ENCODE measurements around the gene VPS37C. TPM values are rescaled to one million over a fixed set of nuclear protein-coding genes. Genes with fewer than 3 reads are reported as not detected.

VPS37C gene
- polyA plus RNA-seq, 6 donors from 2014 or later = 1.0 to 4.6 (median 2.4) TPM

DNA sequence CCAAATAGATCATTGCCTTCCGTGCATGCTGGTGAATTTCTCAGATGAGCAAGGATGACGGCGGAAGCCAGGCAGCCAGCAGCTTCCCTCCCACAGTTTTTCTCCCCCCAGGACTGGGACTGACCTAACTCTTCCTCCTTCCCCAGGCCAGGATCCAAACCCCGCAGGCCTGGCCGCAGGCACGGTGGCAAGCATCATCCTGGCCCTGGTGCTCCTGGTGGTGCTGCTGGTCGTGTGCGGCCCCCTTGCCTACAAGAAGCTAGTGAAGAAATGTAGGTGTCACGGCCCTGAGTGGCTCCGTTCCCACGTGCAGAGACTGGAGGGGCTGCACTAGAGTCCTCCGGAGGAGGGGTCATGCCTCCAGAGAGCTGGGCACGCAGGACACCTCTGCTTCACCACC, 38.5 kb downstream of the VPS37C start:
- peak overlapping the region in 2 of 6 donors; percentile 5 to 37 for H3K27ac Mint-ChIP-seq
- no peak for ATAC-seq (ENCODE audit: low read depth in 2 of 2)
- no peaks in the 10 kb centered on the region for H3K27me3 Mint-ChIP-seq
- no peaks in the 10 kb centered on the region for H3K36me3 Mint-ChIP-seq
- no peak overlapping the region for H3K4me3 Mint-ChIP-seq
- no peaks in the 10 kb centered on the region for H3K9me3 Mint-ChIP-seq
- no peak for DNase-seq
- H3K4me1 Mint-ChIP-seq = peaks cover 14 to 36% (median 20%) of the 10 kb centered on the region in 3 donors

DNA sequence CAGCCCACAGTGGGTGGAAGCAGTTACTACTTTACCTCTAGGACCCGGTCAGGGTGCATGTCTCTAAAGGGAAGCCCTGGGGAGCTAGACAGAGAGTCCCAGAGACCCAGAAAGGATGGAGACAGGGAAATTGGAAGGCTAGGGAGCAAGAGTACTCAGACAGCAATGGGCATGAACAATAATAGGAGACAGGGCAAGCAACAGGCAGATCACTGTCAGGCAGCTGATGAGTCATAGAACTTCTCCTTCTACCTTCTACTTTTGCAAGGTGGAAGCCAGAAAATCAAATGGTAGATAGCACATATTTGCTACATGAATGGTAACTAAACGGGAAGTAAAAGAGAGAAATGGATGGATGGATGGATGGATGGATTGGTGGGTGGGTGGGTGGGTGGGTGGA, 39.3 kb downstream of the VPS37C start:
- Mint-ChIP-seq H3K4me1 (peaks cover 15 to 37% (median 20%) of the 10 kb centered on the region in 3 donors), H3K4me3 (peak overlapping the region in 1 of 8 donors; percentile 18), H3K36me3 (peaks cover 0 to 2% of the 10 kb centered on the region in 2 donors), H3K9me3 (no peaks in the 10 kb centered on the region), H3K27ac (peak overlapping the region in 2 of 6 donors; percentile 37 to 56), H3K27me3 (no peaks in the 10 kb centered on the region)
- DNase-seq (no peak), ATAC-seq (ENCODE audit: low read depth in 2 of 2) (no peak)

DNA sequence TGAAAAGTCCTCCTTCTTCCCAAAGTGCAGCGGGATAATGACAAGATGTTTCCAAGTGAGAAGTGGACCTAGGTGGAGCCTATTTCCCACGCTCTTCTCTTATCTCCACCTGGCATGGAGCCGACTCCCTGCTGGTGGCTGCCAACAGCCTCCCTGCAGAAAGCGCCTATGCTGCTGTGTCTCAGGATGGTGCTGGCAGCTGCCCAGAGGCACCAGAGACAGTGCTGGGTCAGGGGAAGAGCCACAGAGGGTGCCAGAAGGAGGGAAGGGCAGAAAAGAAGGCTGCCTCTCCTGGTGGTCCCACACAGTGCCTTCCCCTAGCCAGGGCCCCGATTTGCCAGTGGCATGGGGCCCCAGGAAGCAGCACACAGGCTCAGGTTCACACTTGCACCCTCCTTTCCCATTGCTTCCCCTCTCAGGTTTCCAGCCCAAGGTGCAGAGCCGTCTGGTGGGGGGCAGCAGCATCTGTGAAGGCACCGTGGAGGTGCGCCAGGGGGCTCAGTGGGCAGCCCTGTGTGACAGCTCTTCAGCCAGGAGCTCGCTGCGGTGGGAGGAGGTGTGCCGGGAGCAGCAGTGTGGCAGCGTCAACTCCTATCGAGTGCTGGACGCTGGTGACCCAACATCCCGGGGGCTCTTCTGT, 39.9 kb downstream of the VPS37C start:
- DNase-seq = no peak
- Mint-ChIP-seq H3K9me3 (no peaks in the 10 kb centered on the region), H3K27ac (peak overlapping the region in 2 of 6 donors; percentile 65 to 91), H3K4me1 (peaks cover 21 to 43% (median 26%) of the 10 kb centered on the region in 3 donors), H3K27me3 (no peaks in the 10 kb centered on the region), H3K36me3 (peaks cover 0 to 8% of the 10 kb centered on the region in 2 donors), H3K4me3 (no peak overlapping the region)
- ATAC-seq (ENCODE audit: low read depth in 2 of 2) = no peak

DNA sequence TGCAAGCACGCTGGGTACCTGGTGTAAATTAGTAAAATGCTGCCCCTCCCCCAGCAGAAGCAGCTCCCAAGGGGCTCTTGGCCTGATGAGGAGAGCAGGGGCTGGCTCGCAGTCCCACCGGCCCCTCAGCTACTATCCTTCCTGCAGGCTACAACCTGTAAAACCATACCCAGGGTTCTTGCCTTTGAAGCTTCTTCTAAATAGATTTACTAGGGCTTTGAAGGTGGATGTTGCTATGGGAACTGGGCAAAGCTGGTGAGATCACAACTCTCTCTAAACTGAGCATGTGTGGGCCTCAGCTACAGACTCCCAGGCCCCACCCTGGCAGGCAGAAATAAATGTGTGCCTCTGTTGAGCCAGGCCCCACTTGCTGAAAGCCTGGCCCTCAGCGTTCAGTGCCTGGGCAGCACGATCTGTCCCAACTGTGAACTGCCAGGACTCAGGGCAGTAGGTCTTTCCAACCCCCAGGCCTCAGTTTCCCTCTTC, 40.5 kb downstream of the VPS37C start:
- Mint-ChIP-seq H3K27me3 (no peaks in the 10 kb centered on the region), H3K27ac (peak overlapping the region in 2 of 6 donors; percentile 65 to 69), H3K4me3 (no peak overlapping the region), H3K36me3 (peaks cover 0 to 8% of the 10 kb centered on the region in 2 donors), H3K4me1 (peaks cover 23 to 46% (median 29%) of the 10 kb centered on the region in 3 donors), H3K9me3 (no peaks in the 10 kb centered on the region)
- DNase-seq = no peak
- no peak for ATAC-seq (ENCODE audit: low read depth in 2 of 2)

DNA sequence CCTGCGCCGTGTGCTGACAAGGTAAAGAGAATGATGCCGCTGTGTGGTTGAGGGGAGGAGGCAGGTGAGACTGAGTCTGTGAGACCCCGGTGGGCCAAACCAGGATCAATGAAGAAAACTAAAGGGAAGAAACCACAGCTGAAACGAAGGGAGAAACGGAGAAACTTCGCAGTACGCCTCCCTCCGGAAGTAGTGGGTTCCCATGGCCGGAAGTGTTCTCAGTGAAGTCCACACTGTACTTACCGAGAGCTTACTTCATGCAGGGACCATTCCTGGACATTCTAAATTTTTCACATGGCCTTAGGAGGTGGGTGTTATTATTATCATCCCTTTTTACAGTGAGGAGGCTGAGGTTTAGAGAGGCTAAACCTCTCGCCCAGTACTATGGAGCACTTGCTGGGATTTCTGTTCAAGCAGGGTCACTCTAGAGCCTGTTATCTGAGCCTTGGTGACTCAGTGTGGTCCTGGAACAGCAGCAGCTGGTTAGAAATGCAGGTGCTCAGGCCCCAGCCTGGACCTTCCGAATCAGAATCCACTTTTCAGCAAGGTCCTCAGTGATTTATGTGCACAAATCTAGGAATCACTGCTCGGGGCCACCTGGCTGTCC, 41.0 kb downstream of the VPS37C start:
- Mint-ChIP-seq H3K4me3 (peak overlapping the region in 6 of 8 donors; percentile 28 to 73 (median 56)), H3K27me3 (no peaks in the 10 kb centered on the region), H3K9me3 (no peaks in the 10 kb centered on the region), H3K27ac (peak overlapping the region in 2 of 6 donors; percentile 81 to 82), H3K4me1 (peaks cover 28 to 47% (median 31%) of the 10 kb centered on the region in 3 donors), H3K36me3 (peaks cover 0 to 8% of the 10 kb centered on the region in 2 donors)
- DNase-seq (no peak), ATAC-seq (ENCODE audit: low read depth in 2 of 2) (no peak)

DNA sequence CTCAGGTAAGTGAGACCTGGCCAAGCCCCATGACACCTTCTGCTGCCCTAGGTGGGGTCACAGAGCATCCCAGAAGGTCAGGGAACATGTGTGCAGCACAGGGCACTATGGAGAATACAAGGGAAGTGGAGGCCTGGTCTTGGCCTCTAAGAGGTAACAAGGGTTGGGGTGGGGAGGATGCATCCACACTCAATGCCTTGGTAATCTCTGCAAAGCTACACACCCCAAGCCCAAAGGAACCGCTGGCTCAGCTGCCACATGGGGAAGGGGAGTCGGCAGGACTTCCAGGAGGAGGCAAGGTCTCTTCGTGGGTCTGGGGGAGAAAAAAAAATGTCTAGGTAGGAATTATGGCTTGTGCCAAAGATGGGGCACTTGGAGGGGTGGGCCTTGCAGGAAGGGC, 41.7 kb downstream of the VPS37C start:
- peak overlapping the region in 5 of 8 donors; percentile 16 to 73 (median 43) for H3K4me3 Mint-ChIP-seq
- peak overlapping the region in 1 of 6 donors; percentile 81 for H3K27ac Mint-ChIP-seq
- no peaks in the 10 kb centered on the region for H3K9me3 Mint-ChIP-seq
- peaks cover 0 to 8% of the 10 kb centered on the region in 2 donors for H3K36me3 Mint-ChIP-seq
- no peaks in the 10 kb centered on the region for H3K27me3 Mint-ChIP-seq
- DNase-seq (no peak), ATAC-seq (ENCODE audit: low read depth in 2 of 2) (no peak)
- peaks cover 34 to 52% (median 37%) of the 10 kb centered on the region in 3 donors for H3K4me1 Mint-ChIP-seq

DNA sequence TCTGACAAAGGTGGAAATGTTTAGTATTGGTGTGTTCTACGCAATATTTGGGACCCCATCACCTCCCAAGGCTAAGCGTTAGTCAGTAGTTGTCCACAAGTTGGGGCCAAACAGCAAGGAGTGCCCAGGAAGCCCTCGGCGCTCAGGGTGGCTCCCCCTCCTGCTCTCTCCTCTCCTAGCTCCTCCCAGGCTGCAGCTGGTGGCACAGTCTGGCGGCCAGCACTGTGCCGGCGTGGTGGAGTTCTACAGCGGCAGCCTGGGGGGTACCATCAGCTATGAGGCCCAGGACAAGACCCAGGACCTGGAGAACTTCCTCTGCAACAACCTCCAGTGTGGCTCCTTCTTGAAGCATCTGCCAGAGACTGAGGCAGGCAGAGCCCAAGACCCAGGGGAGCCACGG, 42.2 kb downstream of the VPS37C start:
- no peak for ATAC-seq (ENCODE audit: low read depth in 2 of 2)
- H3K4me3 Mint-ChIP-seq = no peak overlapping the region
- peaks cover 37 to 52% (median 39%) of the 10 kb centered on the region in 3 donors for H3K4me1 Mint-ChIP-seq
- H3K9me3 Mint-ChIP-seq = no peaks in the 10 kb centered on the region
- H3K27ac Mint-ChIP-seq = no peak overlapping the region
- H3K27me3 Mint-ChIP-seq = no peaks in the 10 kb centered on the region
- no peak for DNase-seq
- peaks cover 0 to 8% of the 10 kb centered on the region in 2 donors for H3K36me3 Mint-ChIP-seq

DNA sequence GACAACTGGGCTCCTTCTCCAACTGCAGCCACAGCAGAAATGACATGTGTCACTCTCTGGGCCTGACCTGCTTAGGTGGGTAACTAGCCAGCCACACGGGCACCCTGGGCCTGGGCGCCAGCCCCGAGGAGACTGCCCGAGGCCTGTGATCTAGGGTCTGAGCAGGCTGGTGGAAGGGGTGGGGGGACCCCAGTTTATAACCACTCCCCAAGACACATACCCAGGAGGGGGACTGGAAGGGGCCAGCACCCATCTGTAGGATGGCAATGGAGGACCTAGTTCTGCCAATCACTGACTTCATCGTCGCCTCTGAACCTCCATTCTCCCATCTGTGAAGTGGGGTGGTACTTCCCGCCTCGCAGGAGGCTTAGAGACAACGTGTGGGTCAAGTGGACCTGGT, 42.8 kb downstream of the VPS37C start:
- Mint-ChIP-seq H3K27me3 (no peaks in the 10 kb centered on the region), H3K4me3 (no peak overlapping the region), H3K9me3 (no peaks in the 10 kb centered on the region), H3K27ac (no peak overlapping the region), H3K4me1 (peaks cover 37 to 48% (median 39%) of the 10 kb centered on the region in 3 donors), H3K36me3 (peaks cover 0 to 8% of the 10 kb centered on the region in 2 donors)
- DNase-seq = no peak
- no peak for ATAC-seq (ENCODE audit: low read depth in 2 of 2)

DNA sequence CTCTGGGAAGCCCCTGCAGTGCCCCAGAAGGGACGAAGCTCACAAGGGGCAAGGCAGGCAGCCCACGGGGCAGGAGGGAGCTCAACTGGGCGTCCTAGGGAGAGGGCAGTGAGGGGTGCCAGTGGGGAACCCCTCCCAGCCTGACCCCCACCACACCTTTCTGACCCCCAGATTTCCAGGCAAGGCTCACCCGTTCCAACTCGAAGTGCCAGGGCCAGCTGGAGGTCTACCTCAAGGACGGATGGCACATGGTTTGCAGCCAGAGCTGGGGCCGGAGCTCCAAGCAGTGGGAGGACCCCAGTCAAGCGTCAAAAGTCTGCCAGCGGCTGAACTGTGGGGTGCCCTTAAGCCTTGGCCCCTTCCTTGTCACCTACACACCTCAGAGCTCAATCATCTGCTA, 43.2 kb downstream of the VPS37C start:
- Mint-ChIP-seq H3K9me3 (no peaks in the 10 kb centered on the region), H3K36me3 (peaks cover 0 to 8% of the 10 kb centered on the region in 2 donors), H3K4me3 (no peak overlapping the region), H3K4me1 (peaks cover 35 to 46% (median 36%) of the 10 kb centered on the region in 3 donors), H3K27me3 (no peaks in the 10 kb centered on the region), H3K27ac (no peak overlapping the region)
- ATAC-seq (ENCODE audit: low read depth in 2 of 2) (no peak), DNase-seq (no peak)

DNA sequence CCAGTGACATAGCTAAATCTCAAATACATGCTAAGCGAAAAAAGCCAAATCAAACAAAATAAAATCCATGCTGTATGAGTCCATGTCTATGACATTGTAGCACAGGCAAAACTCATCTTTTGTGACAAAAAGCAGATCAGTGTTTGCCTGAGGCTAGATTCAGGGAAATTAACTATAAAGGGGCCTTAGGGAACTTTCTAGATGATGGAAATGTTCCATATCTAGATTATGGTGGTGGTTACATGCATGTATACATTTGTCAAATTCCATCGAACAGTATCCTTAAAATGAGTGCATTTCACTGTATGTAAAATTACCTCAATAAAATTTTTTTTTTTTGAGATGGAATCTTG, 44.1 kb downstream of the VPS37C start:
- DNase-seq = no peak
- Mint-ChIP-seq H3K4me1 (peaks cover 32 to 38% (median 36%) of the 10 kb centered on the region in 3 donors), H3K9me3 (no peaks in the 10 kb centered on the region), H3K27me3 (no peaks in the 10 kb centered on the region), H3K27ac (no peak overlapping the region), H3K36me3 (peaks cover 0 to 8% of the 10 kb centered on the region in 2 donors), H3K4me3 (no peak overlapping the region)
- no peak for ATAC-seq (ENCODE audit: low read depth in 2 of 2)

DNA sequence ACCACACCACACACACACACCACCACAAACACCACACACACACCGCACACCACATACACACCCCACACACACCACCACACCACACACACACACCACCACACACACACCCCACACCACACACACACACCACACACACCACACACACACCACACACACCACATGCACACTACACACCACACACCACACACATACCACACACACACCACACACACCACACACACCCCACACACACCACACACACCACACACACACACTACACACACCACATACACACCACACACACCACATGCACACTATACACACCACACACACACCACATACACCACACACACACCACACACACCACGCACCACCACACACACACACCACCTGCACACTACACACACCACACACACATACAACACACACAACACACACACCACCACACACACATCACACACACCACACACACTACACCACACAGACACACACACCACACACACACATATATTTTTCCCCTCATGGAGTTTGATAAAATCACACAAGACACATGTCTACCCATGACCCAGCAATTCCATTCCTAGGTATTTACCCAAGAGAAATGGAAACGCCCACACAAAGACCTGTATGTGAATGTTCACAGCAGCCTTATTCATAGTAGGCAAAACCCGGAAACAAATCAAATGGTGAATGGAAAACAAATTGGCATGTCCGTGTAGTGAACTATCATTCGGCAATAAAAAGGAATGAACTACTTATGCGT, 44.6 kb downstream of the VPS37C start:
- H3K27me3 Mint-ChIP-seq = no peaks in the 10 kb centered on the region
- peaks cover 0 to 8% of the 10 kb centered on the region in 2 donors for H3K36me3 Mint-ChIP-seq
- H3K27ac Mint-ChIP-seq = peak overlapping the region in 2 of 6 donors; percentile 15 to 88
- no peak overlapping the region for H3K4me3 Mint-ChIP-seq
- H3K9me3 Mint-ChIP-seq = no peaks in the 10 kb centered on the region
- DNase-seq (no peak), ATAC-seq (ENCODE audit: low read depth in 2 of 2) (no peak)
- H3K4me1 Mint-ChIP-seq = peaks cover 33 to 41% (median 37%) of the 10 kb centered on the region in 3 donors

DNA sequence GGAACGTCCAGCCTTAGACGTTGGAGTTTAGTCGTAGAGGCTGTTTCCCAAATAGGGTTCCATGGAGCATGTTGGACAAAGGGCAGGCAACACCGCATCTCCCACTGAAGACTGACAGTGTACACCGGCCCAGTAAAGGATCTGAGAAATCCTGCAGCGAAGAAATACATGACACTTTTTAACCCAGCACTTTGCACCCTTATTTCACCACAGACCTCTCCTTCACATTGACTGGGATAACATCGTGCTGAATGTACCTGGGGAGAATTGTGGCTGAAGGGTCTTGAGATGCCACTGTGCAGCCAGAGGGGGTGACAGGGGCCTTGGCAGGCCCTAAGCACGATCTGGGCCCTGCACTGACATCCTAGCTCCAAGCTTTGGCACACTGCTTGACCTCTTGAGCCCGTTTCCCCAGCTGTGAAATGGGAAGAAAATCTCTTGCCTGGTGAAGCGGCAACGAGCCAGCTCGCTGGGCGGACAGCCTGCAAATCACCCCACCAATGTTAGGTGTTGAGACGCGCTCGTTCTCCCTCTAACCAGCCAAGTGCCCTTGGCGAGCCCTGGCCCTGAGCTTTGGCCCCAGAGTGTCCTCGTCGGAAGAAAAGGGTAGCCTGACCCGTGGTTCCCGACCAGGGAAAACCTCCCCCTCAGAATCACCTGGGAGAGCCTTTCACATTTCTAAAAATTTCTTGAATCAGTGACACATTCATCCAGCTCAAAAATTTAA, 45.6 kb downstream of the VPS37C start:
- Mint-ChIP-seq H3K4me1 (peaks cover 35 to 44% (median 40%) of the 10 kb centered on the region in 3 donors), H3K4me3 (no peak overlapping the region), H3K9me3 (no peaks in the 10 kb centered on the region), H3K36me3 (peaks cover 2 to 12% of the 10 kb centered on the region in 2 donors), H3K27ac (no peak overlapping the region), H3K27me3 (no peaks in the 10 kb centered on the region)
- ATAC-seq (ENCODE audit: low read depth in 2 of 2) (no peak), DNase-seq (no peak)

DNA sequence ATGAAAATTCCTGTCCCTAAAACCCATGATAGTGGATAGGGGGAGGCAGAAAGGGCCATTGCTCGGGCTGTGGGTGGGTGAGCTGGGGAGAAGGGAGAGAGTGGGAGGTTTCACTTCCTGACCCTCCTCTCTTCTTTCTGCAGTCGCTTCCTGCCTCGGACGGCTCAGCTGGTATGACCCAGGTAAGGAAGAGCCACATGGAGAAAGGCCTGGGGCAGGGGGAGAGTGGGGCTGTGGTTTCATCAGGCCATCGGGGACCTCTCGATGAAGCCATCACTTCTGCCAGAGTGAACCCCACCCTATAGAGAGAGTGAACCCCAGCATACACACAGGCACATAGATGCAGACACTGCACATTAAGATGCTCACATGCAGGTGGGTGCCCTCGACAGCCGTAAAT, 46.3 kb downstream of the VPS37C start:
- no peaks in the 10 kb centered on the region for H3K27me3 Mint-ChIP-seq
- no peak overlapping the region for H3K4me3 Mint-ChIP-seq
- peak overlapping the region in 2 of 6 donors; percentile 72 to 95 for H3K27ac Mint-ChIP-seq
- no peaks in the 10 kb centered on the region for H3K9me3 Mint-ChIP-seq
- ATAC-seq (ENCODE audit: low read depth in 2 of 2) = peak in 1 of 2 donors; percentile 25
- peaks cover 5 to 16% of the 10 kb centered on the region in 2 donors for H3K36me3 Mint-ChIP-seq
- DNase-seq = no peak
- H3K4me1 Mint-ChIP-seq = peaks cover 39 to 41% (median 40%) of the 10 kb centered on the region in 3 donors

Measured in naive B cell (primary cell).